GM12892 (cell line): ENCODE data around the gene CHL1.

Experiments used
- POLR2A ChIP-seq: IDR thresholded peaks from 2 replicates; pipeline ENCODE4 v1.6.1; 2011; ENCODE audit warnings: low read depth, low read length, control low read depth
- TAF1 ChIP-seq: IDR thresholded peaks from 2 replicates; pipeline ENCODE4 v1.6.1; 2011; ENCODE audit warnings: low read depth, mild to moderate bottlenecking, control low read depth, low read length, borderline replicate concordance

DNA sequence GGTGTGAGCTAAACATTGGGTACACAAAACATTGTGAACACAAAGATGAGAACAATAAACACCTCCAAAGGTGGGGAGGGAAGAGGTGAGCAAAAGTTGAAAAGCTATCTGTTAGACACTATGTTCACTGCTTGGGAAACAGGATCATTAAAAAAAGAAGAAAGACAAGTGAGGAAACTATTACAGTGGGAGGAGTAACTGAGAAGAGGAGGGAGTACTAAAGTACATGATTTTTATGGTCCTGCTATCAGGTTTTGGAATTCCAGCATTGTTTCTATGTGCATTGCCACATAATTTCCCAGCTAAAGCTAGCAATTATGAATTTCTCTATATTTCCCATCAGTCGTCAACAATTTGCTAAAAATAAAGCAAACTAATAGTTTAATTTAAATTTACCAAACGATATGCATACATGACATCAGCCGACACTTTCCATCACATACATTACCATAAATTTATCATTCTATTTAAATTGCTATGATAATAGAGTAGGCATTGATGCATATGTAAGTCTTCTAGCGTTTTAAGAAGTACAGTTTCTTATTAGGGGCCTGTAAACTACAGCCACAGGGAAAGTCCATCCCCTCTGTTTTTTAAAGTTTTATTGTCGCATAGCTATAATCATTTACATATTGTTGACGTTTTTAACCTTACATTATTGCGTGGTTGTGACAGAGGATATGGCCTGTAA is 221.8 kb downstream of the CHL1 start:
- TF ChIP-seq TAF1 = no peak
- TF ChIP-seq POLR2A = no peak
